Stimulated activated CD8-positive, alpha-beta memory T cell treated with anti-CD3 and anti-CD28 coated beads, Interleukin-12 subunit alpha, Interleukin-12 subunit beta, amount 100 ng/mL, for 24 hours (primary cell): ENCODE results near the gene RBKS.

Experiments used
- DNase-seq: peaks from one replicate; pipeline ENCODE4 v3.0.0-alpha.2; 2020; ENCODE audit errors: extremely low read depth

RBKS gene

GRCh38 chr2:27890146-27890923 is at the start of gene RBKS, which contains the start of gene BABAM2:
RBKS (minus strand) TSS chr2:27890387; CDS start chr2:27890345, 42 bp downstream.
BABAM2 (plus strand) TSS chr2:27890729; CDS start chr2:27894557, 3,828 bp downstream.
- peak; percentile 67 for DNase-seq

- no peak for DNase-seq
These were observed 44.8 kb upstream of the RBKS start for GRCh38 chr2:27935026-27935425.

GRCh38 chr2:27932396-27932795 is 42.2 kb upstream of the RBKS start:
- no peak for DNase-seq

- no peak for DNase-seq
These were observed 41.3 kb upstream of the RBKS start for GRCh38 chr2:27931361-27931950.

GRCh38 chr2:27929916-27930486 is 39.8 kb upstream of the RBKS start:
- DNase-seq: no peak

GRCh38 chr2:27925766-27926472 is 35.7 kb upstream of the RBKS start:
- no peak for DNase-seq

GRCh38 chr2:27922842-27923241 is 32.7 kb upstream of the RBKS start:
- DNase-seq: no peak

GRCh38 chr2:27921880-27922547 is 31.8 kb upstream of the RBKS start:
- no peak for DNase-seq

GRCh38 chr2:27921424-27921823 is 31.2 kb upstream of the RBKS start:
- DNase-seq: no peak

- no peak for DNase-seq
These were observed 30.1 kb upstream of the RBKS start for GRCh38 chr2:27920148-27920885.

- DNase-seq: no peak
These were observed 26.3 kb upstream of the RBKS start for GRCh38 chr2:27916293-27916995.

GRCh38 chr2:27915874-27916273 is 25.7 kb upstream of the RBKS start:
- no peak for DNase-seq

- DNase-seq: no peak
These were observed 25.0 kb upstream of the RBKS start for GRCh38 chr2:27915191-27915590.

GRCh38 chr2:27914805-27915175 is 24.6 kb upstream of the RBKS start:
- DNase-seq: no peak

- DNase-seq: no peak
These were observed 24.0 kb upstream of the RBKS start for GRCh38 chr2:27914041-27914804.

- DNase-seq: no peak
These were observed 22.3 kb upstream of the RBKS start for GRCh38 chr2:27912512-27912911.

GRCh38 chr2:27911458-27912210 is 21.4 kb upstream of the RBKS start:
- no peak for DNase-seq

- no peak for DNase-seq
These were observed 19.7 kb upstream of the RBKS start for GRCh38 chr2:27909901-27910300.

- DNase-seq: no peak
These were observed 17.4 kb upstream of the RBKS start for GRCh38 chr2:27907547-27907946.
